HG02943 (cell line): Measurements from ENCODE around the gene FSTL4.

Source experiments
- ATAC-seq: cut with Tn5 transposase; IDR thresholded peaks from one replicate; pipeline ENCODE4 v1.9.1; 2021; ENCODE audit warnings: mild to moderate bottlenecking, low read depth, moderate library complexity; ENCODE audit not compliant: unreplicated experiment

Gene FSTL4

DNA sequence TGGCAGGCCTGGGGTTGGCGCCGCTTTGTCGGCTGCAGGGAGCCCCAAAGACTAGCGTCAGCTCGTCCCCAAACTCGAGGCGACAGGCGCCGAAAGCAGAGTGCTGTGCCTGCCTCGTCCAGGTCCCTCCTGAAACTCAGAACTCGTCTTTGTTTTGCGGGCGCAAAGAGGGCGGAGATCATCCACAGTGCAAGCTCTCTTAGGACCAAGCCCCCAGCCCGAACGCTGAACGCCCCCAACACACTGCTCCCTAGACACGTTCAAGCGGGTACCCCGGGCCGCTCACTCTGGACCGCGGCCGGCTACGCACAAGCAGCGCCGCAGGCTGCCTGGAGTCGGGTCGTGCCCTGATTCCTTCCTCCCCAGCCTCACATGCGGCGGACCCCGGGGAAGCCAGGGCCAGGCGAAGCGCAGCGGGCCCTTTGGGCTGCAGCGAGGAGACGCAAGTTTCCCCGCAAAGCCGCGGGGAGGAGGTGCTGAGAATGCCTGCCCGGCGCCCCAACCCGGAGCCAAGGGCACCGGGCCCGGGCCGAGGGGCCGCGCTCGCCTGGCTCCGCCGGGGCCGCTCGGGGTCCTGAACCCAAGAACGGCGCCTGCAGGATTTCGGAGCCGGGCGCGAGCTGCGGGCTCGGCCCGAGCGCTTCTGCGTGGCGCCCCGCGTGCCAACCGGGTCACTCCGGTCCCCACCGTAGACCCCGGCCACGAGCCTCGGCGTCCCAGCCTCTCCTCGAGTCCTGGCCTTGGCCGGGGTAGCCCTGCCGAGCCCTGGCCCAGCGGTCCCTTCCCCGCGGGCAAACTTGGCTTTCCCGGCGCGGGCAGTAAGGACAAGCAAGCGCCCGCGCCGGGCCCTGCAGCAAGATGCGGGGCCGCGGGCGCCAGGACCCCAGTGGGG is 738 bp downstream of the FSTL4 start:
- ATAC-seq = no peak

GRCh38 chr5:133610489-133611356 is 1.6 kb downstream of the FSTL4 start:
- ATAC-seq = no peak

DNA sequence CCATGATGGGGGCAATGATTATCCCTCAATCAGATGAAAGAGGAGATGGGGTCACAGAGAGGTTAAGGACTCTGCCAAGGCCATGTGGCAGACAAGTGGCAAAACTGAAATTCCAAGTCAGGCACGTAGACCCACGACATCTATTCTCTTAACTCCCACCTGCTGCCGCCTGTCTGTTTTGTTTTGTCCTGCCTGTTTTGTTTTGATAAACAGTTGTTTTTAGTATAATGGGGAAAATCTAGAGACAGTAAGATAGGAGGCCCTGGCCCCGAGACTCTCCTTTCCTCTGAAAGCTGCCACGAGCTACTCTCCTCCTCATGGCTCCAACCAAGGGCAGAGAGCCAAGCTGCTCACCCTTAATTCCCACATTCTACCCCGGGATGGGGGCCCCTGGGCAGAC is 4.9 kb downstream of the FSTL4 start:
- ATAC-seq = no peak

DNA sequence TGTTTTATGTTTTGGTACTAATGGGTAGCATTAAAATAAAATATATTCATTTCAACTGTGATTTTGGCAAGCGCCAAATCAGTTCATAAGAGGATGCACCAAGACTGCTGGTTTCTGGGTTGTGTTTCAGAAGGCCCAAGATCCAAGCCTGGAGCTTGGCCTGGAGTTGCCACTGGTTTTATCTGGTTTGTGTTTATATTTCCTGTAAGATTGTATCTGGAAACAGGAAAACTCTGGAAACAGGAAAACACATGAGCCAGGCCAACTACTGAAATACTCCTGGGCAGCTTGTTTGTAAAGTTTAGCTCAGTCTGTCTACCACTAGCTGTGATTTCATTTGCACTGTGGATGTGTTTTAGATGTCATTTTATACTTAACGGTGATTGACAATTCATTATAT is 5.5 kb downstream of the FSTL4 start:
- ATAC-seq = no peak

- ATAC-seq = no peak
Observed at GRCh38 chr5:133605323-133605722, 7.0 kb downstream of the FSTL4 start.

- no peak for ATAC-seq
Observed at GRCh38 chr5:133603711-133604110, 8.6 kb downstream of the FSTL4 start.

- ATAC-seq = no peak
Observed at GRCh38 chr5:133602835-133603380, 9.4 kb downstream of the FSTL4 start.

DNA sequence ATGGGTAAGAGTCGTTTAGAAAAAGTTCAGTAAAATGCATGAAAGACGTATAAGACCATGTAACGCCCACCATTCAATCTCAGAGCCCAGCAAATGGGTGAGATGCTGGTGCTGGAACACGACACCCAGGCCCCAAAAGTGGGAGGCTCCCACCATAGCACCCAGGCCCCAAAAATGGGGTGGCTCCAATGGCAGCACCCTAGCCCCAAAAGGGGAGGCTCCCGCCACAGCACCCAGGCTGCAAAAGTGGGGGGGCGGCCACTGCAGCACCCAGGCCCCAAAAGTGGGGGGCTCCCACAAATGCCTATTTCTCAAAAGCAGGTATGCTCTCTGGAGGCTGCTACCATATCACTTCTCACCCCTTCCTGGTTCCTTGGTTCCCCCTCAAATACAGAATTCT is 12.7 kb downstream of the FSTL4 start:
- no peak for ATAC-seq

DNA sequence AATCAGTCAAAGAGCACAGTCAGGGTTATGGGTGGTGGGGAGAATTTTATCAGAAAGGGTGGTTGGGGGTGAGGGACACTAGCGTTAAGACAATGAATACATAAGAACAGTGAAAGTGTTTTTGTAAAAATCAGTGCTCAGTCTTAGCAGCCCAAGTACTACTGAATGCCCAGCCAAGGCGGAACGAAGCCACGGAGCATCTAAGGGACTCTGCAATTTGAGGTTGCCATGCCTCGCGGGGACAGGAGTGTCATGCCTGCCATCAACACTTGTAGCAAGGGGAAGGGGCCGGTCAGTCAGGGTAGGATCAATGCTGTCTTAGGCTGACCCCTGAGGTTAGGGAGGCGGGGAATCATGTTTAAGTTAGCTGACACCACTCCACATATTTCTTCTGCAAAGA is 13.3 kb downstream of the FSTL4 start:
- ATAC-seq = no peak

DNA sequence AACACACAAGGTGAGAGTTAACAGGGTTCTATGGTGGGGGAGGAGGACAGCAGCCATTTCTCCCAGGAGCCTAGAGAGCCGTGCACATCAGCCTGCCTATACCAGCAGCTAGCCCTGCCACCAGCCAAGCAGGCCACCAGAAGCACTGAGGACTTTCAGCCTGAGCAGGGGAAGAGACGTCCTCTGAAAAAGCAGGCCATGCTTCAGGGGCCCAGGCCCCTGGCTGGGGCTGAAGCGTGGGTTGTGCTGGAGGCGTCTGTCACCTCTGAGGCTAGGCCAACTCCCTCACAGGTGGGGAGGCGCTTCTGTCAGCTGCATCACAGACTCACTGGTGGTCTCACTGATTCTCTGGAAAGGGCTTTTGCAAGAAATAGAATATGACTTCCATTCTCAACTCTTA is 16.3 kb downstream of the FSTL4 start:
- ATAC-seq = no peak

GRCh38 chr5:133595465-133595864 is 16.9 kb downstream of the FSTL4 start:
- ATAC-seq = no peak

DNA sequence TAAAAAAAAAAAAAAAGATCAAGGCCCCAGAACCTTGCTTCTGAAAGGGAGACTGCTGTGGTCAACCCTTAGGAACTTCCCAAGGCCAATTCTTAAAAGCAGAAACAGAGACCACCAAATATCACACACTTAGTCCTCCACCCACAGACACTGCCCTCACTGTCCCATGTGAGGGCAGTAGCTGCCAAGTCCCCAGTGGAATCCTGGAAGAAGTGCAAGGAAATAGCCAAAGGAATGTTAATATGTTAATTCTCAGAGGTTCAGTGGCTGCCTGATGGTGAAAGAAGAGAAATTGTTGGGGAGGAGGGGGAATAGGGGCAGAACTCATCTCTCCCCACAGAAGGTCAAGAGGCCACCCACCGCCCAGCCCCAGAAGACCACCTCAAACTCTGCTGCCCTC is 23.1 kb downstream of the FSTL4 start:
- ATAC-seq = no peak

GRCh38 chr5:133582971-133583370 is 29.4 kb downstream of the FSTL4 start:
- no peak for ATAC-seq

- ATAC-seq = no peak
Observed at GRCh38 chr5:133581918-133582317, 30.4 kb downstream of the FSTL4 start.

DNA sequence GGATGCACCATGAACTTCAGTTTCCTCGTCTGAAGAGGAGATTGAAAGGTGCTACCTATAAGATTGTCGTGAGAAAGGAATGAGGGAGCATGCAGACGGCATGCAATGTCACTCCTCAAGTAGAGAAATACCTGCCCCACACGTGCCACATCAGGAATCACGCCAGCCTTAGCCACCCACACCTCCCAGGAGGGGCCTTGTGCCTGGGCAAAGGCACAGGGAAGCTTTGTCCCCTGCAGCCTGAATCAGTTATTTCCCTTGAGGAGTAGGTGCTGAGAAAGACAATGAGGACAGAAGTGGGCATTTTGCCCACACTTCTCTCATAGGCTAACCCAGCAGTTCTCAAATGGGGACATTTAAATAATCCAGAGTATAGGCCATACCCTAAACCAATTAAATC is 31.0 kb downstream of the FSTL4 start:
- ATAC-seq = no peak

DNA sequence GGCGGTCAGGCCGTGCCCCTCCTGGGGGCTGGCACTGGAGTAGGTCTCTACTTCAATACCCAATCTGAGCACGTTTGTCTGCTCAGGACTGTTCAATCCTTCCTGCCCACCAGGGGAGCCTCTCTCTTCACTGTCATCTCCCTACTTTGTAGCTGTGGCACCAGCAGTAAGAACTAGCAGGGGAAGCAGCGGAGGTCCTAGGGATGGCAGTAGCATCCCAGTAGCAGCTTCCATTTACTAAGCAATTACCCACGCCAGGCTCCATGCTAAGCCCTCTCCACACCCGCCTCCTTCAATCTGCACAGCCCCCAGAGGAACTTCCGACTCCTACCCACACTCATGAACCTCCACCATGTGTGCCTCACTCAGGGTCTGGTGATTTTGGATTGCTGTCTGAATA is 31.7 kb downstream of the FSTL4 start:
- no peak for ATAC-seq

DNA sequence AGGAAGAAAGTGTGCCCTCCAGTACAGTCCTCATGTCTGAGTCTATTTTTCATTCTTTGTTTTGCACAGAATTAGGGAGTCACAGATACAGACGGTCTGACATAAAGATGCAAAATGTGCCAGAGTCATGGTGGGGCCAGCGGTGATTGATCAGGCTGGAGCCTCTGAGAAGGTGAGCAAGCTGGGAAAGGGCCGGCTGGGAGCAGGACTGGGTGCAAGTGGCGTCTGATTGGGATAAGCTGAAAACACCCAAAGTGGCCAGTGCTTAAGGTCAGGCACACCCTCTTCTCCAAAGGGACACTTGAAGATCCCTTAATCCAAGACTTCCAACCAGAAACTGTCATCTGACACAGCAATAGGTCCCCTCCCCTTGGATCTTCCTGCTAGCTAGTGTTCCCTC is 32.6 kb downstream of the FSTL4 start:
- ATAC-seq = no peak

DNA sequence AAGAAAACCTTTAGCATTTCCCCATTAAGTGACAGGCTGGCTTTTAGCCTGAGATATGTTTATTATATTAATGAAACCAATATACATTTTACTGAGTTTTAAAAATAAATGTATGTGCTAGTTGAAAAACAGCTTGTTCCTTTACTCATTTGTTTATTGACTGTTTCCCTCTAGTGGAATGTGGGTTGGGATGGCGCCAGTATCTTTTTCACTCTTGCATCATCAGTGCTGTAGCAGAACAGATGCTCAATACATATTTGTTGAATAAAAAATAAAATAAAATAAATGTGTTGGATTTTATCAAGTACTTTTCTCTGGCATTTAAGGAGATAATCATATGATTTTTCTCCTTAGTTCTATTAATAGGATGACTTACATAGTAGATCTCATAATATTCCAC is 43.0 kb downstream of the FSTL4 start:
- no peak for ATAC-seq

- no peak for ATAC-seq
Observed at GRCh38 chr5:133565993-133566392, 46.3 kb downstream of the FSTL4 start.

DNA sequence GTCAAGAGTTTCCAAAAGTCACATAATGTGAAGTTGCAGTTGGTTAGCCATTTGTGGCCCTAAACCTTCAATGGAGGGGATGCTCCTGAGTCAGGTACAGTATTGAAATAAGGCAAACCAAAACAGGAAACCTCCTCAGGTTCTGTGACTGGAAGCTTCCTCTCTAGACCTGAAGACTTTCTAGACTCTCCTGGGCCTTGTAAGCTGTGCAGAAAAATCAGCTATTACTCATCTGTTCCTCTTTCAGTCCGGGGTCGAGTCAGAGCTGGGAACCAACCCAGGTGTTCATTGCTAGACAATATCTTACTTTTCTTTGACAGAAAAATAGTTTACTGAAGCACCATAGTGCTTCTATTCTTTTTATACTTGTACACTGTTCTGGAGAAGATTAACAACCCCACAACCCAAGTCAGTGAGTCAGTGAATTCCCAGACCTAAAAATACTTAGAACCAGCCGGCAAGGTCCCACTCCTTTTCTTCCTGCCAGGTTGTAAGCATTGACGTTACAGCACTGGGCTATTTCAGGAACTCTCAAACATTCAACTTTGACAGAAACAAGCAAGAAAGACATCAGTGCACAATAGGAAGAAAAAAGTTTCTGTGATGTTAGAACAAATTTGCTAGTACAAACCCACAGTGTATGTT is 47.3 kb downstream of the FSTL4 start:
- ATAC-seq = no peak

GRCh38 chr5:133562554-133562953 is 49.8 kb downstream of the FSTL4 start:
- ATAC-seq = no peak
